GM12892 (cell line): ENCODE data around the gene CDK13.

Experiments
- POLR2A ChIP-seq: IDR thresholded peaks from 2 replicates; pipeline ENCODE4 v1.6.1; 2011; ENCODE audit warnings: low read depth, low read length, control low read depth
- POLR2AphosphoS5 ChIP-seq: IDR thresholded peaks from 2 replicates; pipeline ENCODE4 v1.6.1; 2011; ENCODE audit warnings: low read depth, low read length, control low read depth

DNA sequence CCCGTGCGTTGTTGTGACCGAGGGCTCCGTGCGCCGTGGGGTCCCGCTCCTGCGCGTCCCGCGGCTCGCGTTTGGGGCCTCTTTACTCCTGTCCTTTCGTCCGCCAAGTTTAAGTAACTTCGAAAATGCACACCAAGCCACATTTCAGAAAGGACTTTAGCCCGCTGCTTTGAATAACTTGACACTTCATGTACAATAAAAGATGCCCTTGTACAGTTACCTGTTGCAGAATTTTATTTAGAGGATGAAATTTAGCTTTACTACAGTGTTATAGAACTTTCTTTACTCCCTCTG is 185.2 kb downstream of the CDK13 start:
- TF ChIP-seq POLR2AphosphoS5 (no peak), POLR2A (no peak)
